Neural progenitor cell (in vitro differentiated cells): ENCODE data around the gene STEAP3. TPM values are rescaled to one million over a fixed set of nuclear protein-coding genes. Genes with fewer than 3 reads are reported as not detected.

Experiments
- DNase-seq: peaks from one replicate; pipeline ENCODE4 v3.0.0-alpha.2; 2016; ENCODE audit warnings: low spot score
- H2AFZ ChIP-seq: fragments of 200-600 bp; sonication (generic); replicated peaks from 2 replicates; pipeline ENCODE4 v1.6.1; 2016; ENCODE audit warnings: antibody characterized with exemption
- H3F3A ChIP-seq: fragments of 200-600 bp; sonication (generic); 2 replicates; pipeline ENCODE4 v1.6.1; 2016; ENCODE audit warnings: antibody characterized with exemption, low read depth
- H3K27ac ChIP-seq: fragments of 200-600 bp; sonication (generic); 2 replicates; pipeline ENCODE4 v1.5.1; 2016; ENCODE audit warnings: mild to moderate bottlenecking
- H3K27me3 ChIP-seq: fragments of 200-600 bp; sonication (generic); 2 replicates; pipeline ENCODE4 v1.6.1; 2016; ENCODE audit warnings: mild to moderate bottlenecking, moderate library complexity
- H3K36me3 ChIP-seq: fragments of 200-600 bp; sonication (generic); 2 replicates; pipeline ENCODE4 v1.5.1; 2016
- H3K4me1 ChIP-seq: fragments of 200-600 bp; sonication (generic); 2 replicates; pipeline ENCODE4 v1.6.1; 2016; ENCODE audit warnings: mixed run types
- H3K4me2 ChIP-seq: fragments of 200-600 bp; sonication (generic); 2 replicates; pipeline ENCODE4 v1.6.1; 2016
- H3K4me3 ChIP-seq: fragments of 200-600 bp; sonication (generic); 2 replicates; pipeline ENCODE4 v1.5.1; 2016
- H3K79me2 ChIP-seq: fragments of 200-600 bp; sonication (generic); 2 replicates; pipeline ENCODE4 v1.6.1; 2016; ENCODE audit warnings: low read depth
- H3K9ac ChIP-seq: fragments of 200-600 bp; sonication (generic); 2 replicates; pipeline ENCODE4 v1.6.1; 2016
- H3K9me3 ChIP-seq: fragments of 200-600 bp; sonication (generic); 2 replicates; pipeline ENCODE4 v1.5.1; 2016; ENCODE audit warnings: low read depth
- H4K20me1 ChIP-seq: fragments of 200-600 bp; sonication (generic); 2 replicates; pipeline ENCODE4 v1.6.1; 2016; ENCODE audit warnings: low read depth
- H3K27ac Mint-ChIP-seq: 3 replicates; pipeline ENCODE4 v1.8.0; 2021; ENCODE audit warnings: mixed read lengths
- H3K27me3 Mint-ChIP-seq: 2 replicates; pipeline ENCODE4 v1.8.0; 2022; ENCODE audit warnings: low read depth, mild to moderate bottlenecking, inconsistent platforms, moderate library complexity, mixed read lengths; ENCODE audit not compliant: insufficient read depth
- H3K36me3 Mint-ChIP-seq: 3 replicates; pipeline ENCODE4 v1.8.0; 2021; ENCODE audit warnings: mixed read lengths
- H3K4me1 Mint-ChIP-seq: 3 replicates; pipeline ENCODE4 v1.8.0; 2021; ENCODE audit warnings: mixed read lengths
- H3K4me3 Mint-ChIP-seq: 3 replicates; pipeline ENCODE4 v1.8.0; 2021; ENCODE audit warnings: mild to moderate bottlenecking, moderate library complexity, mixed read lengths
- H3K9me3 Mint-ChIP-seq: 3 replicates; pipeline ENCODE4 v1.8.0; 2020; ENCODE audit warnings: mixed read lengths
- CTCF ChIP-seq: fragments of 200-600 bp; sonication (generic); IDR thresholded peaks from 2 replicates; pipeline ENCODE4 v1.5.1; 2017; ENCODE audit warnings: antibody characterized with exemption, mild to moderate bottlenecking
- EZH2 ChIP-seq: fragments of 200-600 bp; sonication (generic); IDR thresholded peaks from 2 replicates; pipeline ENCODE4 v1.6.1; 2017; ENCODE audit warnings: antibody characterized with exemption, mild to moderate bottlenecking, moderate library complexity
- EZH2phosphoT487 ChIP-seq: fragments of 200-600 bp; sonication (generic); IDR thresholded peaks from 2 replicates; pipeline ENCODE4 v1.6.1; 2017; ENCODE audit warnings: antibody characterized with exemption
- total RNA-seq: library from RNA; depleted of rRNA; stranded (reverse); fragments of >200 nt; gene quantifications from 2 replicates; pipeline ENCODE4 v1.2.3, GENCODE V29; 2015; ENCODE audit warnings: low replicate concordance

The STEAP3 gene
- total RNA-seq, 1 donor from 2014 or later, result 0.30 TPM

GRCh38 chr2:119180892-119181291, 42.7 kb upstream of the STEAP3 start:
- Histone ChIP-seq H3K4me1 (no peaks in the 10 kb centered on the region), H3K9me3 (no peaks in the 10 kb centered on the region), H3K4me2 (no peak overlapping the region), H3K9ac (no peak overlapping the region), H3K36me3 (no peaks in the 10 kb centered on the region), H3K27ac (no peak overlapping the region), H3K4me3 (no peak overlapping the region), H4K20me1 (no peaks in the 10 kb centered on the region), H2AFZ (no peak overlapping the region), H3K79me2 (no peaks in the 10 kb centered on the region), H3K27me3 (no peaks in the 10 kb centered on the region), H3F3A (no peaks in the 10 kb centered on the region)
- DNase-seq, result no peak
- H3K4me3 Mint-ChIP-seq, result no peak overlapping the region
- no peaks in the 10 kb centered on the region for H3K9me3 Mint-ChIP-seq
- no peaks in the 10 kb centered on the region for H3K27me3 Mint-ChIP-seq
- no peak for TF ChIP-seq EZH2phosphoT487
- no peak for TF ChIP-seq EZH2
- TF ChIP-seq CTCF, result no peak
- H3K36me3 Mint-ChIP-seq, result no peaks in the 10 kb centered on the region
- no peaks in the 10 kb centered on the region for H3K4me1 Mint-ChIP-seq
- no peak overlapping the region for H3K27ac Mint-ChIP-seq

GRCh38 chr2:119181391-119181790, 42.2 kb upstream of the STEAP3 start:
- Mint-ChIP-seq H3K4me3 (no peak overlapping the region), H3K27me3 (no peaks in the 10 kb centered on the region), H3K36me3 (no peaks in the 10 kb centered on the region), H3K27ac (no peak overlapping the region), H3K9me3 (no peaks in the 10 kb centered on the region), H3K4me1 (no peaks in the 10 kb centered on the region)
- H3K79me2 ChIP-seq, result no peaks in the 10 kb centered on the region
- H3K4me3 ChIP-seq, result no peak overlapping the region
- no peaks in the 10 kb centered on the region for H3K27me3 ChIP-seq
- H3K9ac ChIP-seq, result no peak overlapping the region
- no peak overlapping the region for H2AFZ ChIP-seq
- H3K4me2 ChIP-seq, result no peak overlapping the region
- H3K9me3 ChIP-seq, result no peaks in the 10 kb centered on the region
- TF ChIP-seq EZH2 (no peak), EZH2phosphoT487 (no peak), CTCF (no peak)
- H3K4me1 ChIP-seq, result no peaks in the 10 kb centered on the region
- no peaks in the 10 kb centered on the region for H3K36me3 ChIP-seq
- H3F3A ChIP-seq, result no peaks in the 10 kb centered on the region
- H3K27ac ChIP-seq, result no peak overlapping the region
- DNase-seq, result no peak
- no peaks in the 10 kb centered on the region for H4K20me1 ChIP-seq

GRCh38 chr2:119181791-119182445, 41.7 kb upstream of the STEAP3 start:
- no peak for DNase-seq
- H4K20me1 ChIP-seq, result no peaks in the 10 kb centered on the region
- TF ChIP-seq EZH2phosphoT487 (no peak), CTCF (no peak), EZH2 (no peak)
- no peak overlapping the region for H3K27ac ChIP-seq
- Mint-ChIP-seq H3K9me3 (no peaks in the 10 kb centered on the region), H3K4me3 (no peak overlapping the region), H3K27me3 (no peaks in the 10 kb centered on the region), H3K27ac (no peak overlapping the region), H3K4me1 (no peaks in the 10 kb centered on the region), H3K36me3 (no peaks in the 10 kb centered on the region)
- H2AFZ ChIP-seq, result no peak overlapping the region
- no peaks in the 10 kb centered on the region for H3K9me3 ChIP-seq
- H3K4me1 ChIP-seq, result no peaks in the 10 kb centered on the region
- H3K36me3 ChIP-seq, result no peaks in the 10 kb centered on the region
- H3K9ac ChIP-seq, result no peak overlapping the region
- H3K4me3 ChIP-seq, result no peak overlapping the region
- no peaks in the 10 kb centered on the region for H3K27me3 ChIP-seq
- no peak overlapping the region for H3K4me2 ChIP-seq
- H3K79me2 ChIP-seq, result no peaks in the 10 kb centered on the region
- no peaks in the 10 kb centered on the region for H3F3A ChIP-seq
